ENCODE data around the gene MAGI3.

The MAGI3 gene

DNA sequence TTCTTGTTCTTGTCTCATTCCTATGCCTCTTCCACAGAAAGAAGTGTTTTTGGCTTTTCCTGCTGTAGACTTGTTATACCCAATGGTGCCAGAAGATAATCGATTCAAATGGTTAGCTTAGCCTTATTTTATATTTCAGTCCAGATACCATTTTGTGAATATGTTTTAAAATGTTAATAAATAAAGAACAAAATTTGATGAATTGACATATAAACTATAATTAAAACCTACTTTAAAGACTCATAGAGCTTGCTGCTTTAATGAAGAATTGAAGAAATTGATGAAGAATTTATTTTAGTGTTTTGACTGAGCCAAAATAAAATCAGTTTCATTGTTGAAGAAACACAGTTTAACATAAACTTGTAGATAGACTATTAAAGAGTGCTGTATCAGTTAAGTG lies 152.8 kb downstream of the MAGI3 start:
- no peak for TF ChIP-seq TCF12 (IDR thresholded peaks at IDR 0.05; ENCODE audit: low read depth)
- TF ChIP-seq ZBTB7A (IDR thresholded peaks at IDR 0.05; ENCODE audit: low read depth): no peak
- no peak for TF ChIP-seq EP300 (IDR thresholded peaks at IDR 0.05; ENCODE audit: borderline replicate concordance)

DNA sequence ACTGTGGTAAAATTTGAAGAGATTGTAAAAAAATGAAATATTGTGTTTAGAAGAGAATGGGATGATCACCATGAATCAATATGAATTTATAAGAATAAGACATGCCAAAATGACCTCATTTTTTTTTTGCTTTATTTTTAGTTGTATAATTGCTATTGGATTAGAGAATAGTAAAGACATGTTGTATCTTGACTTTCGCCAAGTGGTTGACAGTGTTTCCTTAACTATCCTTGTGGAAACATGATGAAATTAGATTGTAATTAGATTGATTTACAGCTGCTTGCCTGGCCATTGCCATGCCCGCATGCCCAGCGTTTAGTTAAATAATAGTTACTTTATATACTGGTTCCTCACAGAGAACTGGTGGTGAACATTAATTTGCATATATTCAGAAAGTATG lies 154.9 kb downstream of the MAGI3 start:
- TF ChIP-seq EP300 (IDR thresholded peaks at IDR 0.05; ENCODE audit: borderline replicate concordance): no peak
- TF ChIP-seq, protein P1, sequence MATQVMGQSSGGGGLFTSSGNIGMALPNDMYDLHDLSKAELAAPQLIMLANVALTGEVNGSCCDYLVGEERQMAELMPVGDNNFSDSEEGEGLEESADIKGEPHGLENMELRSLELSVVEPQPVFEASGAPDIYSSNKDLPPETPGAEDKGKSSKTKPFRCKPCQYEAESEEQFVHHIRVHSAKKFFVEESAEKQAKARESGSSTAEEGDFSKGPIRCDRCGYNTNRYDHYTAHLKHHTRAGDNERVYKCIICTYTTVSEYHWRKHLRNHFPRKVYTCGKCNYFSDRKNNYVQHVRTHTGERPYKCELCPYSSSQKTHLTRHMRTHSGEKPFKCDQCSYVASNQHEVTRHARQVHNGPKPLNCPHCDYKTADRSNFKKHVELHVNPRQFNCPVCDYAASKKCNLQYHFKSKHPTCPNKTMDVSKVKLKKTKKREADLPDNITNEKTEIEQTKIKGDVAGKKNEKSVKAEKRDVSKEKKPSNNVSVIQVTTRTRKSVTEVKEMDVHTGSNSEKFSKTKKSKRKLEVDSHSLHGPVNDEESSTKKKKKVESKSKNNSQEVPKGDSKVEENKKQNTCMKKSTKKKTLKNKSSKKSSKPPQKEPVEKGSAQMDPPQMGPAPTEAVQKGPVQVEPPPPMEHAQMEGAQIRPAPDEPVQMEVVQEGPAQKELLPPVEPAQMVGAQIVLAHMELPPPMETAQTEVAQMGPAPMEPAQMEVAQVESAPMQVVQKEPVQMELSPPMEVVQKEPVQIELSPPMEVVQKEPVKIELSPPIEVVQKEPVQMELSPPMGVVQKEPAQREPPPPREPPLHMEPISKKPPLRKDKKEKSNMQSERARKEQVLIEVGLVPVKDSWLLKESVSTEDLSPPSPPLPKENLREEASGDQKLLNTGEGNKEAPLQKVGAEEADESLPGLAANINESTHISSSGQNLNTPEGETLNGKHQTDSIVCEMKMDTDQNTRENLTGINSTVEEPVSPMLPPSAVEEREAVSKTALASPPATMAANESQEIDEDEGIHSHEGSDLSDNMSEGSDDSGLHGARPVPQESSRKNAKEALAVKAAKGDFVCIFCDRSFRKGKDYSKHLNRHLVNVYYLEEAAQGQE (IDR thresholded peaks at IDR 0.05; ENCODE audit: low read depth): no peak
- TF ChIP-seq ZBTB7A (IDR thresholded peaks at IDR 0.05; ENCODE audit: low read depth): no peak
- TF ChIP-seq CREB1 (IDR thresholded peaks at IDR 0.05; ENCODE audit: low read depth): no peak
- no peak for TF ChIP-seq EGR1 (IDR thresholded peaks at IDR 0.05)
- TF ChIP-seq NFIC (IDR thresholded peaks at IDR 0.05): no peak
- TF ChIP-seq TCF12 (IDR thresholded peaks at IDR 0.05; ENCODE audit: low read depth): no peak
- TF ChIP-seq TEAD4 (IDR thresholded peaks at IDR 0.05): no peak
- TF ChIP-seq, protein P2, sequence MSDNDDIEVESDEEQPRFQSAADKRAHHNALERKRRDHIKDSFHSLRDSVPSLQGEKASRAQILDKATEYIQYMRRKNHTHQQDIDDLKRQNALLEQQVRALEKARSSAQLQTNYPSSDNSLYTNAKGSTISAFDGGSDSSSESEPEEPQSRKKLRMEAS (IDR thresholded peaks at IDR 0.05): no peak
- TF ChIP-seq, protein P3, sequence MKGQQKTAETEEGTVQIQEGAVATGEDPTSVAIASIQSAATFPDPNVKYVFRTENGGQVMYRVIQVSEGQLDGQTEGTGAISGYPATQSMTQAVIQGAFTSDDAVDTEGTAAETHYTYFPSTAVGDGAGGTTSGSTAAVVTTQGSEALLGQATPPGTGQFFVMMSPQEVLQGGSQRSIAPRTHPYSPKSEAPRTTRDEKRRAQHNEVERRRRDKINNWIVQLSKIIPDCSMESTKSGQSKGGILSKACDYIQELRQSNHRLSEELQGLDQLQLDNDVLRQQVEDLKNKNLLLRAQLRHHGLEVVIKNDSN (IDR thresholded peaks at IDR 0.05): no peak
- TF ChIP-seq RAD21 (IDR thresholded peaks at IDR 0.05; ENCODE audit: low read depth): no peak
- TF ChIP-seq YY1 (IDR thresholded peaks at IDR 0.05; ENCODE audit: low read depth): no peak
- TF ChIP-seq TAF1 (IDR thresholded peaks at IDR 0.05; ENCODE audit: low read depth): no peak
- TF ChIP-seq CEBPB (IDR thresholded peaks at IDR 0.05): no peak
- TF ChIP-seq FOXM1 (IDR thresholded peaks at IDR 0.05; ENCODE audit: borderline replicate concordance, low read depth): no peak

DNA sequence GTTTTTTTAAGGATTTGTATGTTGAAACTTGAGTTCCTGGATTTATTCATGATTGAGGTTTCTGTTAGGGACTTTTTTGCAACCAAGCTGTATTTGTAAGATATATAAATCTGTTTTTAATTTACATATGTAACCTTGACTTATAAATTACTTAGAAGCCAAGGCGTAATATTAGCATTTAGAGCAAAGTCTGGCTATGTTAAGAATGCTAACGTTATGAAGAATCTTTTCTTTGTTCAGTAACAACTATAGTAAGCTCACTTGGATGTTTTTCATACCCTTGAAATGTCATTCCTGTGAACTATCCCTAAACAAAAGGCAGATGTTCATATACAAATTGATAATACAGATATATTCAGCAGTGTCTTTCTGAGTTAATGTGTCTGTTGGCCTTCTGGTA lies 155.3 kb downstream of the MAGI3 start:
- TF ChIP-seq, protein P2 (IDR thresholded peaks at IDR 0.05): no peak
- no peak for TF ChIP-seq TAF1 (IDR thresholded peaks at IDR 0.05; ENCODE audit: low read depth)
- no peak for TF ChIP-seq CREB1 (IDR thresholded peaks at IDR 0.05; ENCODE audit: low read depth)
- TF ChIP-seq, protein P1 (IDR thresholded peaks at IDR 0.05; ENCODE audit: low read depth): no peak
- TF ChIP-seq YY1 (IDR thresholded peaks at IDR 0.05; ENCODE audit: low read depth): no peak
- no peak for TF ChIP-seq TEAD4 (IDR thresholded peaks at IDR 0.05)

DNA sequence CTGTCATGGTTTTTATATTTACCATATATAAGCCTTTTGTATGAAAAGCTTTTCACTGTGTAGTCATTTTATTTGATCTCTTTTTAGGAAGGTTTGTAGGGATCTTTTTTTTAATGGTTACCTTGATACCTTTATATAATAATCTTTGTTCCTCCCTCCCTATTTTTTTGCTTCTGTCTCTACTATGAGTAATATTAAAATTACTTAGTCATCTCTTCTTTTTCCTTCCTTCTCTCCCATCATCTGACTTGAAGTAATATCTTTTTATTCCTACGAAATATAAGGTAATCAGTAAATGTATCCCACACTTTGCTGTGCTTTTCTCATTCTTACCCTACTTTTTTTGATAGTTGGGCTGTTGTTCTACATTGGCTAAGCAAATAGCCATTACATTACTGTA lies 161.4 kb downstream of the MAGI3 start:
- TF ChIP-seq FOXM1 (IDR thresholded peaks at IDR 0.05; ENCODE audit: borderline replicate concordance, low read depth): no peak
- TF ChIP-seq TEAD4 (IDR thresholded peaks at IDR 0.05): no peak
- no peak for TF ChIP-seq CREB1 (IDR thresholded peaks at IDR 0.05; ENCODE audit: low read depth)
- TF ChIP-seq TAF1 (IDR thresholded peaks at IDR 0.05; ENCODE audit: low read depth): no peak
- no peak for TF ChIP-seq EGR1 (IDR thresholded peaks at IDR 0.05)
- TF ChIP-seq NFIC (IDR thresholded peaks at IDR 0.05): no peak
- TF ChIP-seq, protein P2 (IDR thresholded peaks at IDR 0.05): no peak
- TF ChIP-seq YY1 (IDR thresholded peaks at IDR 0.05; ENCODE audit: low read depth): no peak
- TF ChIP-seq CEBPB (IDR thresholded peaks at IDR 0.05): no peak
- TF ChIP-seq TCF12 (IDR thresholded peaks at IDR 0.05; ENCODE audit: low read depth): no peak

DNA sequence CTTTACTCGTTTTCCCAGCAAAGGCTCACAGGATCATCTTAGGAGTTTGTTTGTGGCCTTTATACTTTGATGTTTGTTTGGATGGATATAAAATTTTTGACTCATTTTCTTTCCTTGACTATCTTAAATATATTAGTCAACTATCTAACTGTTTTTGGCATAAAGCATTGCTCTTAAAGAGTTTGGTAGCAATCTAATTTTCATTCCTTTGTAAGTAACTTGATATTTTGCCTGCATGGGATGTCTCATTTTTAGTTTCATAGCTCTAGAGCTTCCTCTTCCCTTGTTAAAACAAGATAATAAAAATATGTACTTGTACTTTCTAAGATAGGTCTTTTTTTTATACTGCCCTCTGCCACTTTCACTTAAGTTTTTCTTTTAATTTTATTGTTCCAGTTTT lies 161.9 kb downstream of the MAGI3 start:
- TF ChIP-seq, protein P3 (IDR thresholded peaks at IDR 0.05): no peak
- TF ChIP-seq CREB1 (IDR thresholded peaks at IDR 0.05; ENCODE audit: low read depth): no peak
- no peak for TF ChIP-seq ZBTB7A (IDR thresholded peaks at IDR 0.05; ENCODE audit: low read depth)
- TF ChIP-seq NFIC (IDR thresholded peaks at IDR 0.05): no peak
- TF ChIP-seq, protein P1 (IDR thresholded peaks at IDR 0.05; ENCODE audit: low read depth): no peak
- no peak for TF ChIP-seq FOXM1 (IDR thresholded peaks at IDR 0.05; ENCODE audit: borderline replicate concordance, low read depth)
- no peak for TF ChIP-seq TAF1 (IDR thresholded peaks at IDR 0.05; ENCODE audit: low read depth)
- TF ChIP-seq, protein P2 (IDR thresholded peaks at IDR 0.05): no peak
- no peak for TF ChIP-seq YY1 (IDR thresholded peaks at IDR 0.05; ENCODE audit: low read depth)

Measured in Ishikawa (cell line).